HG03097 (cell line): Measurements from ENCODE around the gene UBE2E2.
"Not testable (repeated sequence)": the region's sequence is repeated elsewhere in the genome, so short reads cannot be mapped to it uniquely, and the experiment has no call there.

ENCODE experiments used
- ATAC-seq: cut with Tn5 transposase; IDR thresholded peaks from one replicate; pipeline ENCODE4 v1.9.1; 2021; ENCODE audit not compliant: unreplicated experiment, low FRiP score

Gene UBE2E2

DNA sequence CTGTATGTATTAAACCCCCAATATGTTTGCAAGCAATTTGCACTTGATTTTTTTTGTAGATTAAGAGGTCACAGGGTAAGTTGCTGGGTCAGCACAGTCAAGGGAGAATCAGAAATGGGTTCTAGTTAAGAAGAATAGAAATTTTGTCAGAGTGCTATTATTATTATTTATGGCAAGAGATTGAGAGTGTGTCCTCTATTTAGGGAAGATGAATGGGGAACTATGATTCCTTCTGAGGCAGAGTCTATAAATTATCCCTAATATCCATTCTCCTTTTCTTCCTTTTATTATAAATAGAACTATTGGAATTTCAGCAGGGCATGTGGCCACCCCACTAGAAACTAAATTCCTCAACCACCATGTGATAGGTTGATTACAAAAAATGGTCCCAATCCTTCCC is 392.7 kb downstream of the UBE2E2 start:
- no peak for ATAC-seq

DNA sequence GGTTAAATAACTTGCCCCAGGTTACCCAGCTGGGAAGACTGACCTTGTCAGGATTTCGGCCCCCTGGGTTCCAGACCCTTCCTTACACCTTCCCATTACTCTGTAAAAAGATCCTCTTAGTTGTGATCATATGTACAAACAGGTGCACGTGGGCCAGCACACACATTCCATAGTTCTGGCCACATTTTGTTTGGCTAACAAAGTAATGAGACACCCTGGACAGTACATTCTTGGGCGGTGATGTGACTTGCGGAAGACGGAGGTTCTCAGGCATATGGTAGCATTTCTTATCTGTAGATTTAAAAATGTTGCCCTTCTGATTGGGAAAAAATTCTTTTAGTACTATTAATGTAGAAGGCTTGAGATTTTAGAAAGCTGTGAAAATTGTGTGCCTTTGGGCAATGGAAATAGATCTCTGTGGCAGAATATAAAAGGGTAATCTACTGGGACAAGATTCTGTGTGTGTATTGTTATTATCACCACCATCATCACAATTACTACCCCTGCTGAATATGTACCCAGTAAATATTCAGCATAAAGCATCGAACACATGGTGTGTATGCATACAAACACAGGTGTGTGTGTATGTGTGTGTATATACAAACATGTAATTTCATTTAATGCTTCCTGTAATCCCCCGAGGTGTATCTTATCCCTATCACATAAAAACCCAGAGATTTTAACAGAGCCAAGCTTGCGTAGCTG is 397.2 kb downstream of the UBE2E2 start:
- no peak for ATAC-seq

DNA sequence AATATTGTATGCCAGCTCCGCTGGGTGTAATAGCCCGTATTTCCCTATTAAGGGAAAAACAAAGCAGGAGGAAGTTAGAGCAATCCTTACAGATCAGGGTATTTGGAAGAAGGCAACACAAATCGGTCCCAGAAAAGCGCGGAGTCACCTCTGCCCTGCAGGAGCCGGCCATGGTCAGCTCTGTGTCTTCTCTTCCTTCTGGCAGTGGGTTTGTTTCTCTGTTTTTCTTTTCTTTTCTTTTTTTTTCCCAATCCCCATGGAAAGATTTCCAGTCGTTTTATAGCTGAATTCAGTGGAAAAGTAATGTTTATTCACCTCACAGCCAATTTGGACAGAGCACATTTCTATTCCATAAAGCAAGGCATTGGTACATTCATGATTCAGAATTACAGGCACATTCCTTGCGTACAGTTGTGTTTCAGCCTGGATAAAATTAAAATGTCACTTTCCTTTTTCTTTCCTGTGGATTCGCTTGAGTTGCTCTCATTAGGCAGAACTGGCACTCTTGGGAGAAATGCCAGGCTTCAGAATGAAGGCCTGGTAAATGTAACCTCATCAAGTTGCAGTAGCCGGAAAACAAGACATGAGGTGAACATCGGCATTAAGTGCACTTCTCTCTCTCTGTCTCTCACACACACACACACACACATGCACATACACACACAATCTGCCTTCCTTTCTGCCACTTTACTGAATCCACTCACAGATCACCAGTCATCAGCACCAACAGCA is 398.1 kb downstream of the UBE2E2 start:
- ATAC-seq, result no peak

DNA sequence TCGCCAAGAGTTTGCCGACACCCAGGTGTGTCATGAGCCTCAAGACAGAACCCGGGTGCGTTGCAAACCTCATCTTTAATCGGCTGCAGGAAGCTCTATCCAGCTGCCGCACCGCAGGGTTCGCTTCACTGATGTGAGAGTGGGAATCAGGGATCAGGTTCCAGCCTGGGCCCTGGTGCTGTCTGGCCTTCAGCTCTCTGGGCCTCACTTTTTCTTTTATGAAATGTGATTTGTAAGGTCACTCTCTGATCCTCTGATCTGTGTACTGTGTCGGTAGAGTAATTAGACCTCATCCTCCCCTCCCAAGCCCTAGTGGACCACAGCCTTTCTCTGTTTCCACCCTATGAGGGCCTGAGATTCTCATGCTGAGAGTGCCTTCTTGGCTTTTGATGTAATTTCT is 399.8 kb downstream of the UBE2E2 start:
- no peak for ATAC-seq

DNA sequence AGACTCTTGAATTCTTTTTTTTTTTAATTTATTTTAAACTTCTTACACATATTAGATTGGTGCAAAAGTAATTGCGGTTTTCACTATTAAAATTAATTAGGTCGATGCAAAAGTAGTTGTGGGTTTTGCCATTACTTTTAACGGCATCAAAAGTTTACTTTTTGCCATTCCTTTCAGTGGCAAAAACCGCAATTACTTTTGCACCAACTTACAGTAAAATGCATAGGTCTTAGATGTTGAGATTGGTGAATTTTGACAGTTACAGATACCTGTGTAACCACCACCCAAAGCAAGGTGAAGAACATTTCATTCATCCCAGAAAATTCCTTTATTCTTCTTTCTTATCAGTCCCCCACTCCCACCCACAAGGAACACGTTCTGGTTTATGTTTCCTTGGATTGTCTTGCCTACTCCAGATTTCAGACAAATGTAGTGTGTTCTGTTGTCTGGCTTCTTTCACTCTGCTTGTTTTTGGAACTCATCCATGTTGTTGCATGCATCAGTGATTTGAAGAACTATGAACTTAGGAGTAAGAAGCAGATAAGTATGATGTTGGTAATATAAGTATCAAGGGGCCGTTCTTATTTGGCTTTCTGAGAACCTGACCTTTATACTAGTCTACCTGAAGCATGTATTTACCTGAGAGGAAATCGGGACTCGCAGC is 404.2 kb downstream of the UBE2E2 start:
- ATAC-seq, result no peak

DNA sequence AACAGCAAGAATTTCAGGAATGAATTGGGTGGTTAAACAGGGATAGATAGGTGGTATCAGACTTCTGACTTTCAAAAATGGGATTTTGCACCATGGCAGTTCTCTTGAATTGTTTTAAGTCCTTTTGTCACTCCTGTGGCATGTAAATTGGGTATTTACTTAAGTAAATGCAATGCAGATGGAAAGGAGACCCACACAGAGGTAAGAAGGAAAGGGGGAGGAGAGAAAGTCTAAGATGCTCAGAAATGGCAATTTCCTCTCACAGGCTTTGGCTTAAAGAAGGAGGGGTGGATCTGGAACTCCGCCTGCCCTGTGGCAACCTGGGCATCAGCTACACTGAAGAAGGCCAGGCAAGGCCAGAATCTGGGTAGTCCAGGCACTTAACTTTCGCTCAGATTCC is 405.5 kb downstream of the UBE2E2 start:
- ATAC-seq, result no peak

DNA sequence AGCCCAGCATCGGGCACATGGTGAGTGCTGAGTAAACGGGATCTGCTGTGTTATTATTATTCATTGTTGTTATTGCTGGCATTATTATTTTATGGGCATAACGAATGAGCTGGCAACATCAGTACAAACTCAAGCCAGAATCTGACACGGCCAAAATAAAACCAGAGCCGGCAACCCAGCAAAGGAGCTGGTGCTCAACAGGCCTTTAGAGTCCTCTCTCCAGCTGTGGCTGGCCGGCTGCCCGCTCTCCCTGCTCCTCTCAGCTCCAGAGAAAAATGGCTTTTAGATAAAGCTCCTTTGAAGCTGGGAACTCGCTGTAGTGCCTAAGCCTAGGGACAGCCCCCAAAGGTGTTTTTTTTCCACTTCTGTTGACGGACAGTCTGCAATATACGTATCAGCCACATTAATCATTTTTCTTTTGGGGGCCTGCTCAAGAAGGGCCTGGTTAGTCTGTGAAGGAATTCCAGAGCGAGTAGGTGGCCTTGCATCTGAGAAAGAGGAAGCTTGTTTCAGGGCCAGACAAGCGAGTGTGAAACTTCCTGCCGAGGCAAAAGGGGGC is 408.7 kb downstream of the UBE2E2 start:
- no peak for ATAC-seq

DNA sequence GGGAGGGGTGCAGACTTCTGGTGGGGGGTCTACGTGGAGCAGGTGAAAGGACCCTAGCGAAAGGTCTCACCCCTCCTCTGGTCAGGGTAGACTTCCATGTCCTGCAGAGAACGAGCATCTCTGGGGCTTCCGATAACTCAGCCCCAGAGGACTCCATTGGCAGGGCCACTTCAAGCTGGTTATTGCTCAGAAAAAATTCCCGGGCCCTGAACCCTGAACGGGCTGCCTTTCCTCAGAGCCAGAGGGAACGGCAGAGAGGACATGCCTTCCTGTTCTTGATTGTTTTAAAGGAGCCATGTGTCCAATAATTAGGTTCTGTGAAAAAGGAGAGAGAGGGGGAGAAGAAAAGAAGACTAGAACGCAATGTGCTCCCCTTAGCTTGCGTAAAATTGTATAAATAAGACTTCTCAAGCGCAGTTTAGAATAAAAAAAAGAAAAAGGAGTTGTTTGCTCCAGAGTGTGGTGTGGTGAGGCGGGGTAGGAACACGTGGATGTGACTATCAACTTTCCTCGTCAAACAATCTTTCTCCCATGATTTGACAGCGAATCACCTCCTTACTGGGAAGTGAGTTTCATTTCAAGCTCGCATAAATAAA is 409.3 kb downstream of the UBE2E2 start:
- ATAC-seq, result no peak

DNA sequence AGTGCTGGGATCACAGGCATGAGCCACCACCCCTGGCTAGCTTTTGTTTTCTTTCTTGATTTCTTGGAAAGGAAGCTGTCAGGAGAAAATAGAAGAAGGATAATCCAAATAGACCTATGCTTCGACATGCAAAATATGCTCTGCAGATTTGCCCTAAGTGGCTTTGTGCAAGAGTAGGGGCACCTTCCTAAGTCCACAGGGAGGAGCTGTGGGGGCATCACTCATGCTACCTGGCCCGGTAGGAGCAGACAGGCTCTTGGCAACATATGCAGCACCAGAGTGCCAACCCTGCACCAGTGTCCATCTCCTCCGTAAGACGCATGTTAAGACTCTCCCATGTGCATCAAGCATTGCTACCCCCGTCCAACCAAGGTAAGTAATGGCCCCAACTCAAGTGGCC is 411.9 kb downstream of the UBE2E2 start:
- no peak for ATAC-seq

DNA sequence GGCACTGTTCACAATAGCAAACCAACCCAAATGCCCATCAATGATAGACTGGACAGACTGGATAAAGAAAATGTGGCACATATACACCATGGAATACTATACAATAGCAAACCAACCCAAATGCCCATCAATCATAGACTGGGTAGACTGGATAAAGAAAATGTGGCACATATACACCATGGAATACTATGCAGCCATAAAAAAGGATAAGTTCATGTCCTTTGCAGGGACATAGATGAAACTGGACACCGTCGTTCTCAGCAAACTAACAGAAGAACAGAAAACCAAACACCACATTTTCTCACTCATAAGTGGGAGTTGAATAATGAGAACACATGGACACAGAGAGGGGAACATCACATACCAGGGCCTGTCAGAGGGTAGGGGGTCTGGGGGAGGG is 415.3 kb downstream of the UBE2E2 start:
- not testable (repeated sequence) for ATAC-seq

DNA sequence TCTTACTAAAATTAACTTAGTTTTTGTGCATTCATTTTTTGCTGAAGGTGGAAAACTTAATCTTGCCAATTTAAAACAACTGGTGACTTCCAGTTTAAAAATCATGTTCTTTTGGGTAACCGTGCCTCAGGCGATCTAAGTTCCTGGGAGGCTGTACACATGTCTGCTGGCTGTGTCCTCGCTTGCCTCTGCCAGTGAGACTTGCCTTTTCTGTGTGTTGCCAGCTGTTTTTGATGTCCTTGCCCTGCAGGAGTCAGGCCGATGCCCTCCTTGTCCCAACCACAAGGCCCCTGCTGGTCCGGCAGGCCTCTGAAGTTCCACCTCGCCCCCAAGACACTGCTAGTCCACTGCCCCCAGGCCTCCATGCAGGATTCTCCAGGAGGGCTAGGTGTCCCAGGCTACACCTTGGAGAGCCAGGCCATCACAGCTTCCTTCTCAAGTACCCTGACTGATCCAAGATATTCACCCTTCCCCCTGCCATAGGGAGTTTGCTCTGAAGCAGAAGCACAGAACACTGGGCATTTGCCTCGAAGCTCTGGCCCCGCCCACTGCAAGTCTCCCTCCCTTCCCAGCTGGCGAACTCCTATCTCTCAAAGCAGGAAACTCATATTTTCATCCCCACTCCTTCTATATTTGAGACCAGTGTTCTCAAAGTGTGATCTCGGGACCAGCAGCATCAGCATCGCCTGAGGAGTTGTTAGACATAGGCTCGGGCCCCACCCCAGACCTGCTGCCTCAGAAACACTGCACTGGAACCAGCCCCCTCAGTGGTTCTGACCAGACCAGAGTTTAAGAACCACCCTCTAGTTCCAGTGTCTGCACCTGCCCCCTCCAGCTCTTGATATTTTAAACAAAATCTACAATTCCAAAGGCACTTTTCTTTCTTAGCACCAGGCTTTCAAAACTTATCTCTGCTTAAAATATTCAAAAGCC is 416.8 kb downstream of the UBE2E2 start:
- ATAC-seq, result no peak

DNA sequence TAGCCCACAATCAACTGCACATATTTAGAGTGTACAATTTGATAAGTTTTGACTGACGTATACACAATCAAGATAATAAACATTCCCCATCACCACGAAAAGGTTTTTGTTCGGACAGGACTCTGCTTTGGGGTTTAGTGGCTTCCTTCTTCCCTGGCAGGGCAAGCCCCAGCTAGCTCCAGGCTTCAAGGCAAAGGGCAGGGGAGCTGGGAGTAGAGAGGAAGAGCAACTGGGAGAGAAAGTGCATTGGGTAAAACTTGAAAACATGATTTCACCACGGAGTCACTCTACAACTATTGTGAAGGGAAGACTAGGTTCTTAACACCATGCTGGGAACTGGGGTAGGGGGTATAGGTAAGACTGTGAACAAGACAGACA is 417.5 kb downstream of the UBE2E2 start:
- no peak for ATAC-seq

DNA sequence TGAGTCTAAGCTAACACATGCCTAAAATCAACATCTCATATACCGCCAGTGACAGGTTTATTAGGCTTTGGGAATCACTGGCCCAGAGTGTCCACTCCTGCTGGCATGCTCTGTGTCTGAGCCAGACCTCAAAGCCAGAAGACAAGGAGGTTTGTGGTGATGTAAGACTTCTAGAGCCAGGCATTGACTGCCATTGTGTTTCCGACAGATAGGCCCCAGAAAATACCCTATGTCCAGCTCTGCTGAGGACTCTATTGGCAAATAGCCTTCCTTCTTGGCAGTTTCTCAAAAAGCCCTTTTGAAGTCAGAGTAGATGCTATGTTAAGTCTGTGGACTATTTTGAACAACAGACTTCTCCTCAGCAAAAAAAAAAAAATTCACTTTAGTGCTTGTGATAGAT is 420.7 kb downstream of the UBE2E2 start:
- ATAC-seq, result no peak

DNA sequence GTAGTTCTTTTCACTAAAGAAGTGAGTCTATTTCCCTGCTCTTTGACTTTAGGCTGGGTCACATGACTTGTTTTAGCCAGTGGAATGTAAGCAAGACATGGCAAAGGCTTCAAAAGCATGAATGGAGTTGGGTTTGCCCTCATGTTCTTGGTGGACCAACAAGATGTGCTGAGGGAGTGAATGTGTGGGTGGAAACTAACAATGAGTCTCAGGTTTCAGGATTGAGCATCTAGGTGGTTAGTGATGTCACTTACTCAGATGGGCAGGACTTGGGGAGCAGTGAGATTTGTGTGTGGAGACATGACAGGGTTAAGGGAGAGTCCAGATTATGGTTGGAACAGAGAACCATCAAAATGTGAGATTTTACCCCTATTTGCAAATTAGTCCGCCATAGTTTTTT is 421.2 kb downstream of the UBE2E2 start:
- ATAC-seq, result no peak

DNA sequence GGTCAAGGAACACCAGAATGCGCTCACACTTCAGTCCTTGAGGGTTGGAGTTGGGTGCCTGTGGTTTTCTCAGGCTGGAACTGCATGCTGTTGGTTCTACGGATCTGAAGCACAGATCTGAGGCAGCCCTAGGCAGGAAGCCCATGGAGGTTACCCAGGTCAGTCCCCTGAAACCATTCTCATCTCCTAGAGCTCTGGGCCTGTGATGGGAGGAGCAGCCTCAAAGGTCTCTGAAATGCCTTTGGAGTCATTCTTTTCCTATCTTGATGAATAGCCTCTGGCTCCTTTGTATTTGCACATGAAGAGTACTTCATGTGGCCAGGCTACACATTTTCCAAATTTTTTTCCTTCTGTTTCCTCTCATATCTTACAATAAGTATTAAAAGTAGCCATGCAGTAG is 423.3 kb downstream of the UBE2E2 start:
- ATAC-seq, result no peak

DNA sequence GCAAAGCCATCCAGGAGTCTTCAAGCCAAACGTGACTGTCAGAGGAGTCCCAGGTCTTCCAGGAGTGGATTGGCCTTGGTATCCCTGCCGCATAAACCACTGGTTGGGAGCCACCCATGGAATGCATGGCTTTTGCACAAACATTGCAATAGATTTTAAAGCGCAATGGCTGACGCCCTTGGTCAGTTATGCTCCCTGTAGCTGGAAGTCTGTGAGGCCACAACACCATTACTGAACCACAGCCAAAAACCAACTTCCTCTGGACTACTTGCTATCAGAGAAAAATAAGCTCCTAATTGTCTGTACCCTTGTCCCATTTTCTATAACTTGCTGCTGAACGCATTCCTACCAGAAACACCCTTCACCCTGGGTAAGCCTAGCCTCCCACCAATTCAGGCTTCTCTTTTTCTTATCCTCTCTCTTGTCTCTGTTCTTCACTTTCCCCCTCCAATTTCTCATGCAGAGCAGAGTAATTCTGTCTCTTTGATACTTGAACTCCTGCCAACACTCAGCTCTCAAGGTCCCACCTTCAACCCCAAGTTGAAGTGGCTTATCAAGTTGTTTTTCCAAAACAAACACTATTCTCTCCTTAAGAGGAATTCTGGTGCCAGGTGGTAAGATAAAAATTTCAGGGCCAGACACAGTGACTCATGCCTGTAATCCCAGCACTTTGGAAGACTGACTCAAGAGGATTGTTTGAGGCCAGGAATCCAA is 426.2 kb downstream of the UBE2E2 start:
- no peak for ATAC-seq

DNA sequence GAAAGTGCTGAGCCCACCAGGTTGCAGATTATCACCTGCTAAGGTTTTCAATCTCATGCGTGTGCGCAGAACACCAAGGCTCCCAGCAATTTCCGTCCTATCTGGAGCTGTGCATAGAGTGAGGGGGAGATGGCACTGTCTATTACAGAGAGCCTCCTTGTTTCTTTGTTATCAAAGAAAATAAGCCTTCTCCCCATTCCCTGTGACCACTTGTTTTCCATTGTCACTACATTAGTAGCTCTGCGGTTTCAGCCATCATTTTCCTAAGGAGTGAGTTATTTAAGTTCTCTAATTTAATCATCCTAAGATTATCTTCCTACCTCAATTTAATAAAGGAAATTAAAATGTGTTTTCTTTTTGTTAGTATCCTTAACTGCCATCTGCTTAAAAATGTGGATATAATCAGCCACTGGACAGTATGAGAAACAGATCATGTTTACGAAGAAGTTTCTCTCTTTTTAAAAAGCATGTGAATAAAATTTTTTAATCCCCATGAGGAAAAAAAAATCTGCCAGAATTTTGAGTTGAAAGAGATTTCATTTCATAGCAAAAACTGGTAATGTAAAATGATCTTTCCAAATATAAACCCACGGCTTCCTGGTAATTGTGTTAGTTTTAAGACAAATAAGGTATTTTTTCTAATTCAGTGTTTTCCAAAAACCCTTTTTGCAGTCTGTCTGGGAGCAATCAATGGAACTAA is 430.3 kb downstream of the UBE2E2 start:
- ATAC-seq, result no peak

DNA sequence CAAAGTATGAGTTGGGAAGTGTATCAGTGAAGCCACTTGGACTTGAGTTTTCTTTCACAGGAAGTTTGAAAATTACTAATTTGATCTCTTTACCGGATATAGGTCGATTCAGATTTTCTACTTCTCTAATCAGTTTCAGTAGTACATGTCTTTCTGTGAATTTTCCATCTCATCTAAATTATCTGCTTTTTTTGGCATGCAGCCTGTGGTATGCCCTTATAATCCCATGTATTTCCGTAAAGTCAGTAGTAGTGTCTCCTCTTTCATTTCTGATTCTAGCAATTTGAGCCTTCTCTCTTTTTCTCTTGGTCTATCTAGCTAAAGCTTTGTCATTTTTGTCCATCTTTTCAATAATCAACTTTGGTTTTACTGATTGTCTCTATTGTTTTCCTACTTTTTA is 434.2 kb downstream of the UBE2E2 start:
- ATAC-seq, result no peak
